Stomach smooth muscle (tissue), 2 donors: ENCODE results near the gene JSRP1.

Experiments
- H3K27ac ChIP-seq: one replicate; pipeline ENCODE4 v1.7.0; 2013; ENCODE audit warnings: mild to moderate bottlenecking, low read length, inconsistent platforms
- H3K27me3 ChIP-seq, 2 donors: one replicate each; pipeline ENCODE4 v1.7.0; 2013; ENCODE audit warnings: low read length in 2 of 2; ENCODE audit not compliant: insufficient read depth in 2 of 2, control insufficient read depth in 1 of 2
- H3K36me3 ChIP-seq, 2 donors: one replicate each; pipeline ENCODE4 v1.7.0; 2013; ENCODE audit warnings: low read length in 2 of 2; ENCODE audit not compliant: control insufficient read depth in 2 of 2, insufficient read depth in 2 of 2
- H3K4me1 ChIP-seq: one replicate; pipeline ENCODE4 v1.7.0; 2013; ENCODE audit warnings: low read length; ENCODE audit not compliant: control insufficient read depth, insufficient read depth
- H3K4me3 ChIP-seq, 2 donors: one replicate each; pipeline ENCODE4 v1.7.0; 2013; ENCODE audit warnings: low read length in 2 of 2
- H3K9ac ChIP-seq, 2 donors: one replicate each; pipeline ENCODE4 v1.7.0; 2013; ENCODE audit warnings: low read length in 2 of 2, mild to moderate bottlenecking in 1 of 2
- H3K9me3 ChIP-seq, 2 donors: one replicate each; pipeline ENCODE4 v1.7.0; 2013; ENCODE audit warnings: low read length in 2 of 2; ENCODE audit not compliant: control insufficient read depth in 2 of 2
- donor health status: healthy.
- donor health status: Pancreatic carcinoma.

The JSRP1 gene

GRCh38 chr19:2289714-2290435 is 33.7 kb upstream of the JSRP1 start:
- Histone ChIP-seq H3K27me3 (peaks cover 24 to 37% of the 10 kb centered on the region in 2 donors), H3K27ac (no peak overlapping the region)

GRCh38 chr19:2288818-2289713 is 32.8 kb upstream of the JSRP1 start:
- Histone ChIP-seq H3K4me1 (peaks cover 22% of the 10 kb centered on the region), H3K27me3 (peaks cover 24 to 37% of the 10 kb centered on the region in 2 donors), H3K36me3 (no peaks in the 10 kb centered on the region), H3K27ac (no peak overlapping the region), H3K9ac (no peak overlapping the region), H3K9me3 (no peaks in the 10 kb centered on the region), H3K4me3 (no peak overlapping the region)

More at GRCh38 chr19:2289714-2290435, 33.7 kb upstream of the JSRP1 start:
- Histone ChIP-seq H3K9me3 (no peaks in the 10 kb centered on the region), H3K36me3 (no peaks in the 10 kb centered on the region), H3K4me3 (peak overlapping the region; percentile 19 to 64), H3K9ac (no peak overlapping the region), H3K4me1 (peaks cover 29% of the 10 kb centered on the region)

- no peaks in the 10 kb centered on the region for H3K36me3 ChIP-seq
- peaks cover 21% of the 10 kb centered on the region for H3K4me1 ChIP-seq
- no peak overlapping the region for H3K9ac ChIP-seq
- H3K27ac ChIP-seq: no peak overlapping the region
- H3K4me3 ChIP-seq: no peak overlapping the region
- peaks cover 24 to 37% of the 10 kb centered on the region in 2 donors for H3K27me3 ChIP-seq
- H3K9me3 ChIP-seq: no peaks in the 10 kb centered on the region
Observed at GRCh38 chr19:2288338-2288817, 32.2 kb upstream of the JSRP1 start.

GRCh38 chr19:2287585-2288337 is 31.5 kb upstream of the JSRP1 start:
- peaks cover 23 to 37% of the 10 kb centered on the region in 2 donors for H3K27me3 ChIP-seq
- no peak overlapping the region for H3K4me3 ChIP-seq
- H3K27ac ChIP-seq: no peak overlapping the region

GRCh38 chr19:2286402-2287140 is 30.4 kb upstream of the JSRP1 start:
- no peak overlapping the region for H3K27ac ChIP-seq
- peaks cover 17 to 33% of the 10 kb centered on the region in 2 donors for H3K27me3 ChIP-seq
- H3K9ac ChIP-seq: no peak overlapping the region
- no peak overlapping the region for H3K4me3 ChIP-seq
- H3K9me3 ChIP-seq: no peaks in the 10 kb centered on the region
- no peaks in the 10 kb centered on the region for H3K36me3 ChIP-seq
- H3K4me1 ChIP-seq: peaks cover 30% of the 10 kb centered on the region

More at GRCh38 chr19:2287585-2288337, 31.5 kb upstream of the JSRP1 start:
- H3K9me3 ChIP-seq: no peaks in the 10 kb centered on the region
- H3K36me3 ChIP-seq: no peaks in the 10 kb centered on the region
- H3K4me1 ChIP-seq: peaks cover 21% of the 10 kb centered on the region
- H3K9ac ChIP-seq: no peak overlapping the region

- H3K27ac ChIP-seq: no peak overlapping the region
- no peaks in the 10 kb centered on the region for H3K36me3 ChIP-seq
- H3K4me1 ChIP-seq: peaks cover 10% of the 10 kb centered on the region
- H3K9ac ChIP-seq: no peak overlapping the region
- H3K9me3 ChIP-seq: no peaks in the 10 kb centered on the region
- no peak overlapping the region for H3K4me3 ChIP-seq
- peaks cover 5 to 7% of the 10 kb centered on the region in 2 donors for H3K27me3 ChIP-seq
Observed at GRCh38 chr19:2283835-2284507, 27.8 kb upstream of the JSRP1 start.

- Histone ChIP-seq H3K4me1 (peaks cover 10% of the 10 kb centered on the region), H3K9me3 (no peaks in the 10 kb centered on the region), H3K27me3 (no peaks in the 10 kb centered on the region), H3K27ac (no peak overlapping the region), H3K9ac (no peak overlapping the region), H3K4me3 (no peak overlapping the region), H3K36me3 (no peaks in the 10 kb centered on the region)
Observed at GRCh38 chr19:2282862-2283237, 26.6 kb upstream of the JSRP1 start.

- peaks cover 10% of the 10 kb centered on the region for H3K4me1 ChIP-seq
- H3K27me3 ChIP-seq: no peaks in the 10 kb centered on the region
- no peaks in the 10 kb centered on the region for H3K36me3 ChIP-seq
- peak within 1 kb of the TSS in 1 of 2 donors; percentile 9 for H3K9ac ChIP-seq
- no peak within 1 kb of the TSS for H3K27ac ChIP-seq
- H3K4me3 ChIP-seq: peak within 1 kb of the TSS in 1 of 2 donors; percentile 52
- no peaks in the 10 kb centered on the region for H3K9me3 ChIP-seq
Observed at GRCh38 chr19:2282062-2282861, 26.0 kb upstream of the JSRP1 start, which contains the start of gene PEAK3. TSS of gene PEAK3 (minus strand) at chr19:2282175. CDS start at chr19:2280931, 1,244 bp downstream.
